ENCODE data around the gene AHNAK.

The AHNAK gene

DNA sequence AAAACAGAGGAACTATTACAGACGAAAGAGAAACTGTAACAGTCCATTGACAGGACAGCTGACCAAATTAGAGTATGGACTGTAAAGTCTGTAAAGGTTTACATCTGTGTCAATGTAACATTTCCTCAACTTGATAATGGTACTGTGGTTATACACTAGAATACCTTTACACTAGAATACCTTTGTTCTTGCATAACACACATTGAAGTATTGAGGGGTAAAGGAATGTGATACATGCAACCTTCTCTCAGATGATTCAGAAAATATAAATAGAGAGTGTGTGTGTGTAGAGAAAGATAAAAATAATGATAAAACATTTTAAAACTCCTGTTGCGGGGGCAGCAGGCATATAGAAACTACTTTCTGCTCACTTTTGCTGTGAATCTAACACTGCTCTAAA, 32.6 kb upstream of the AHNAK start:
- H3K27me3 ChIP-seq (replicated peaks), result no peaks in the 10 kb centered on the region
- no peak overlapping the region for H3K4me3 ChIP-seq (ENCODE audit: low read depth, low read length)
- no peak for DNase-seq
- peaks cover 20% of the 10 kb centered on the region for H3K36me3 ChIP-seq (replicated peaks)
- H3K27ac ChIP-seq, result no peak overlapping the region
- in situ Hi-C loops (cut with HindIII; ENCODE audit: low pct_ligation_motif_present, low sequenced_read_pairs), result no loop called here
- TF ChIP-seq, protein P1, sequence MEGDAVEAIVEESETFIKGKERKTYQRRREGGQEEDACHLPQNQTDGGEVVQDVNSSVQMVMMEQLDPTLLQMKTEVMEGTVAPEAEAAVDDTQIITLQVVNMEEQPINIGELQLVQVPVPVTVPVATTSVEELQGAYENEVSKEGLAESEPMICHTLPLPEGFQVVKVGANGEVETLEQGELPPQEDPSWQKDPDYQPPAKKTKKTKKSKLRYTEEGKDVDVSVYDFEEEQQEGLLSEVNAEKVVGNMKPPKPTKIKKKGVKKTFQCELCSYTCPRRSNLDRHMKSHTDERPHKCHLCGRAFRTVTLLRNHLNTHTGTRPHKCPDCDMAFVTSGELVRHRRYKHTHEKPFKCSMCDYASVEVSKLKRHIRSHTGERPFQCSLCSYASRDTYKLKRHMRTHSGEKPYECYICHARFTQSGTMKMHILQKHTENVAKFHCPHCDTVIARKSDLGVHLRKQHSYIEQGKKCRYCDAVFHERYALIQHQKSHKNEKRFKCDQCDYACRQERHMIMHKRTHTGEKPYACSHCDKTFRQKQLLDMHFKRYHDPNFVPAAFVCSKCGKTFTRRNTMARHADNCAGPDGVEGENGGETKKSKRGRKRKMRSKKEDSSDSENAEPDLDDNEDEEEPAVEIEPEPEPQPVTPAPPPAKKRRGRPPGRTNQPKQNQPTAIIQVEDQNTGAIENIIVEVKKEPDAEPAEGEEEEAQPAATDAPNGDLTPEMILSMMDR (IDR thresholded peaks at IDR 0.05; ENCODE audit: low read depth, low read length, missing control alignments), result no peak

DNA sequence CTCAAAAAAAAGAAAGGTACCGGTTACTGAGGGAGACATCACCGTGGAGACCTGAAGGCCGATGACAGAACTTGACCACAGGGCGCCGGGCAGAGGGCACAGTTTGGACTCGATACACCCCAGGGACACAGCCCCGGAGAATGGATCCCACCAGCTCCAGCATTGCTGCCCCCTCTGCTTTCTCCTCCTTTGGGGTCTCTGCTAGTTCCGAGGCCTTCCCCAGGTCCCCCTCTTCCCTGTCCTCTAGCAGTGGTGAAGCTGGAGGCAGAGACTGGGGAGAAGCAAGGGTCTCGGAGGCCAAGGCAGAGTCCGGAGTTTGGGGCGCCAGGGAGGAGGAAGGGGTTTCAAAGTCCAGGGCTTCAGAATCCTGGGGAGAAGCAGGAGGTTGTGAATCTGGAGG, 31.9 kb upstream of the AHNAK start:
- no peak overlapping the region for H3K27ac ChIP-seq
- TF ChIP-seq, protein P1 (IDR thresholded peaks at IDR 0.05; ENCODE audit: low read depth, low read length, missing control alignments), result no peak
- H3K27me3 ChIP-seq (replicated peaks), result no peaks in the 10 kb centered on the region
- H3K4me3 ChIP-seq (ENCODE audit: low read depth, low read length), result no peak overlapping the region
- in situ Hi-C loops (cut with HindIII; ENCODE audit: low pct_ligation_motif_present, low sequenced_read_pairs), result no loop called here
- peaks cover 20% of the 10 kb centered on the region for H3K36me3 ChIP-seq (replicated peaks)
- no peak for DNase-seq

DNA sequence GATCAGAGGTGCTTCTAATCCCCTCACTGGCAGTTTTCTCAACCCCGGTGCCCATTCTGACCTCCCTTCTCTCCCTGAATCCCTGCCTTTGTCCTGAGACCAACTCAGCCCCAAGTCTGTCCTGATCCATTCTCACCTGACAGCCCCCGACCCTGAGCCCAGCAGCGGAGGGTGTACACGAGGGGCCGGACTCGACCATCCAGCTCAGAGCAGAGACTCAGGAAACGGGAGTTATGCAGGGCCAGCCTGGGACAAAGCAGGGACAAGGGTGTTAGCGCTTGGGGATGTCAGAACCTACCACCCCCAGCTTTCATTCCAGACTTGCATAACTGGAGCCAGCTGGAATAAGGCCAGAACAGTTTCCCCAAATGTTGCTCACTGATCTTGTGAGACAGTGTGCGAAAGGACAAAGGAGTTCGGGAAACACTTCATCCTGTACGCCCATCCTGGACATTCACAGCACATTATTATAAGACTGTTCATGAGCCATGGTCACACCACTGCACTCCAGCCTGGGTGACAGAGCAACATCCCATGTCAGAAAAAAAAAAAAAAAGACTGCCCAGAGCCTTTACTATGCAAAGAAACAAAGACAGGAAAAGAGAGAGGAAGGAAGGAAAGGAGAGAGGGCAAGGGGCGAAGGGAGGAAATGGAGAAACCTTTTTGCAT, 30.6 kb upstream of the AHNAK start:
- no peak overlapping the region for H3K27ac ChIP-seq
- no peak for DNase-seq
- TF ChIP-seq, protein P1 (IDR thresholded peaks at IDR 0.05; ENCODE audit: low read depth, low read length, missing control alignments), result no peak
- in situ Hi-C loops (cut with HindIII; ENCODE audit: low pct_ligation_motif_present, low sequenced_read_pairs), result no loop called here
- H3K36me3 ChIP-seq (replicated peaks), result peaks cover 25% of the 10 kb centered on the region
- no peak overlapping the region for H3K4me3 ChIP-seq (ENCODE audit: low read depth, low read length)
- H3K27me3 ChIP-seq (replicated peaks), result no peaks in the 10 kb centered on the region

DNA sequence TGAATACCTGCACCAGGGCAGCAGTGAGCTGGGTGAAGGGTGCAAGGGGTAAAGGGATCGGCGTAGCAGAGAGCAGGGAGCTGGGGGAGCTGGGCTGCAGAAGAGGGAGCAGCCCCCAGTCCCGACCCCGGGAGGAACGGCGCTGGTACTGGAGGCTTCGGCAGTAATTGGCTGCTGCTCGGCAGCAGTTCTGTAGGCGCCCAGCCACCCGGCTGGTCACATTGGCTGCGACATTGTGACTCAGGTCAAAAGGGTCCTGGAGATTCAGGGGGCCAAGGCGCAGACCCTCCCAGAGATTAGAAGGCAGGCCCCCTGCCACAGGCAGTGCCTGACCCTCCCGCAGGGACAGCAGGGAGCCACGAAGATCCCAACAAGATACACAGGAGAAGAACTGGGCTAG, 29.2 kb upstream of the AHNAK start:
- TF ChIP-seq, protein P1 (IDR thresholded peaks at IDR 0.05; ENCODE audit: low read depth, low read length, missing control alignments), result no peak
- in situ Hi-C loops (cut with HindIII; ENCODE audit: low pct_ligation_motif_present, low sequenced_read_pairs), result no loop called here
- Histone ChIP-seq H3K36me3 (replicated peaks) (peaks cover 32% of the 10 kb centered on the region), H3K27me3 (replicated peaks) (no peaks in the 10 kb centered on the region), H3K4me3 (ENCODE audit: low read depth, low read length) (no peak overlapping the region), H3K27ac (no peak overlapping the region)
- DNase-seq, result no peak

DNA sequence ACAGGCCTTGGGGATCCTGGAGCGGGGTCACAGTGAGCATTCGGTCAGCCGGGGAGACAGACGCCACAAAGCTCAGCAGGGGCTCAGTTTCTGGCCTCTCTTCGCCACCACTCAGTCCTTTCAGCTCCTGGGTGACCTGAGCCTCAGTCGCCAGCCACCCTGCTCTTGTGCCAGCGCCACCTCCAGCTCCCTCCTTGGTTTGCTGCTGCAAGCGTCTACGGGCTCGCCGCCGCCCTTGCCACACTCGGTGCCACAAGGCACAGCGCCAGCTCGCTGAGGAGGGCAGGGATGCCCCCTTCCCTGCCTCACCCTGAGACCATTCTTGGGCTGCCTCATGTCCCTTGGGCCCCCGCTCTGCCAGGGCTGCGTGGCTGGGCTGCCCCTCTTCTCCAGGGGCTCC, 28.6 kb upstream of the AHNAK start:
- TF ChIP-seq, protein P1 (IDR thresholded peaks at IDR 0.05; ENCODE audit: low read depth, low read length, missing control alignments), result no peak
- Histone ChIP-seq H3K4me3 (ENCODE audit: low read depth, low read length) (peak overlapping the region; percentile 75), H3K27me3 (replicated peaks) (no peaks in the 10 kb centered on the region), H3K36me3 (replicated peaks) (peaks cover 37% of the 10 kb centered on the region), H3K27ac (peak overlapping the region; percentile 90)
- no peak for DNase-seq
- in situ Hi-C loops (cut with HindIII; ENCODE audit: low pct_ligation_motif_present, low sequenced_read_pairs), result no loop called here
